H1 (cell line): ENCODE data around the gene CHCHD6. TPM values are rescaled to one million over a fixed set of nuclear protein-coding genes. Genes with fewer than 3 reads are reported as not detected.

Source experiments
- JUN ChIP-seq: IDR thresholded peaks from 2 replicates; pipeline ENCODE4 v1.6.1; 2011; ENCODE audit warnings: low read depth, mild to moderate bottlenecking, improper control_type of control experiment, low read length
- polyA plus RNA-seq, 7 experiments: library from polyadenylated mRNA; depleted of rRNA in 3 of 7; stranded (reverse) in 5 of 7; unstranded in 2 of 7; fragments of >200 nt in 5 of 7; fragments of 200-250 nt in 2 of 7; gene quantifications; 1 replicate in 5 of 7; 2 replicates in 1 of 7; 4 replicates in 1 of 7; pipeline versions ENCODE4 v1.2.1 to v1.2.3, GENCODE V29; 2011 to 2013; ENCODE audit warnings: missing spikeins in 2 of 7, mixed read lengths in 2 of 7
- total RNA-seq: library from RNA; stranded (reverse); fragmentation: NEBNext Ultra II Directional; extraction: Animal tissue kit (Norgen Biotek cat#: 25700); gene quantifications from 2 replicates; pipeline ENCODE4 v1.2.1, GENCODE V29; 2021

Gene CHCHD6
- total and polyA plus RNA-seq, 2 of the 8 experiments (the other 6 are each of a cell fraction or from before 2014, with no cell fraction given): 32.4 to 37.6 TPM

- TF ChIP-seq JUN: no peak
These were observed 19.2 kb downstream of the CHCHD6 start (continued) for GRCh38 chr3:126723237-126723636.
